ENCODE measurements around the gene MPP3. TPM values are rescaled to one million over a fixed set of nuclear protein-coding genes. Genes with fewer than 3 reads are reported as not detected.
A peak's percentile ranks its signal among the peaks of the same experiment; 100 is the strongest.
"Not testable (repeated sequence)": the region's sequence is repeated elsewhere in the genome, so short reads cannot be mapped to it uniquely, and the experiment has no call there.

MPP3 gene, protein sequence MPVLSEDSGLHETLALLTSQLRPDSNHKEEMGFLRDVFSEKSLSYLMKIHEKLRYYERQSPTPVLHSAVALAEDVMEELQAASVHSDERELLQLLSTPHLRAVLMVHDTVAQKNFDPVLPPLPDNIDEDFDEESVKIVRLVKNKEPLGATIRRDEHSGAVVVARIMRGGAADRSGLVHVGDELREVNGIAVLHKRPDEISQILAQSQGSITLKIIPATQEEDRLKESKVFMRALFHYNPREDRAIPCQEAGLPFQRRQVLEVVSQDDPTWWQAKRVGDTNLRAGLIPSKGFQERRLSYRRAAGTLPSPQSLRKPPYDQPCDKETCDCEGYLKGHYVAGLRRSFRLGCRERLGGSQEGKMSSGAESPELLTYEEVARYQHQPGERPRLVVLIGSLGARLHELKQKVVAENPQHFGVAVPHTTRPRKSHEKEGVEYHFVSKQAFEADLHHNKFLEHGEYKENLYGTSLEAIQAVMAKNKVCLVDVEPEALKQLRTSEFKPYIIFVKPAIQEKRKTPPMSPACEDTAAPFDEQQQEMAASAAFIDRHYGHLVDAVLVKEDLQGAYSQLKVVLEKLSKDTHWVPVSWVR
- polyA plus RNA-seq (2013, experiment 1 of 2; ENCODE audit: insufficient read length), result 5.3 TPM
- polyA plus RNA-seq (2013, experiment 2 of 2; ENCODE audit: insufficient read length), result 5.3 TPM

DNA sequence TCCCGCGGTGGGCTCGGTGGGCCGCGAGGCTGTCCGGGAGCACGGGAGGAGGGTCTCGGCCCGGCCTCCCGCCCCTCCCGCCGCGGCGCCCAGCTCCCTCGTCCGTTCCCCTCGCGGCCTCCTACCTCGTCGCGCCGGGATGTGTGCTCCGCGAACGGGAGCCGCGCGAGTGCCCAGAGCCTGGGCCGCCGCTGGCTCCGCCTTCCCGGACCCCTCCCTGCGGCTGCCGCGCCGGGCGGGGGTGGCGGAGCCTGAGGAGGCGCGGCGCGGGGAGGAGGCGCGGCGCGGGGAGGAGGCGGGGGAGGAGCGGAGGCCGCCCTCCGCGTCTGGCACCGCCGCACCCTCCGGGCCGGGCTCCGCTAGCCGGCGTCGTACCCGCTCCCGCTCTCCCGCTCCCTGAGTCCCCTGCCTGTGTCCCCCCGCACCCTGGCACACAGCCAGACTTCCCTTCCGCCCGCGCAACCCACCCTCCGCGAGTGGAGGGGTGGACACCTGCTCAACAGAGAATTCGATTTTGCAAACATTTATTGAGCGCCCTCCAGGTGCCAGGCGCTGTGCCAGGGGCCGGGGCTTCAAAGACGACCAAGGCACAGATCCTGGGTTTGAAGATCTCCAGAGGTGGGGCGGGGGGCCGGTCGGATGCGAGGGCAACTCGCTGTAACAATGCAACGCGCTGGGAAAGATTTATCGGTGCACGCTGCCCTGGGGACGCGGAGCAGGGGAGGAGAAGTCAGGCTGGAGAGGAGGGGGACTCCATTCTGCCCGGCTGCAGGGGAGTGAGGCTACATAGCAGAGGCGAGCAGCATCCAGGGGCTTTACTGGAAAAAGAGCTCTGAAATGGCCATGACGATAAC is at the start of gene MPP3:
TSS of gene MPP3 (minus strand) at position 171 of the 854 bp plus-strand sequence. CDS start 1,240 bp downstream, outside the sequence.
- DNase-seq, result peak; percentile 78

DNA sequence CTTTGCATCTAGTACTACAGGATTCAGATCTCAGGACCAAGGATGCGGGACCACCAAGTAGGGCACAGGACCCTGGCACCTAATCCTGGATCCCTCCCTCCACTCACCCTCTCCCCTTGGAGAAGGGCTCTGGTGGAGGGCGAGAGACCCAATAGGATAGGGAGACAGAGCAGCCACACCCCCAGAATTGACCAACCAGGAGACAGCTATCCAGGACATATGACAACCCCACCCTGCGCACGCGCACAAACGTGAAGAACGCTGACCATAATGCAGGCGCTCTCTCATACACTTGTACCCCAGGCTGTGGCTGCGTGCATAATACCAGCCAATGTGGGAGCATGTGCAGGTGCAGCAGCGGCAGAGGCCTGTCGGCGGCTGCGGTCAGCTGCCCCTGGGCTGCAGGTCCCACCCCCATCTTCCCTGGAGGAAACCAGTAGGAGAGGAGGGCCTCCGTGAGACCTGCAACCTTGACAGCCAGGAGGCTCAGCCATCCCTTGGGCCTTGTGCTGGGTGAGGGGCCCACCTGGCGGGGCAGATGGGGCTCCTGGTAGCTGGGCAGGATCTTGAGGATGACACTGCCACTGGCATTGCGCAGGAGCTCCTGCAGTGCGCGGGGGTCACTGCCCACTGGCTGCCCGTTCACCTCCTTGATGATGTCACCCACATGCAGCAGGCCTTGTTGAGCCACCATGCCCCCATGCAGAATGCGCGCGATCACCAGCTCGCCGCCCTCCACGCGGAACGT is 49.0 kb upstream of the MPP3 start:
- DNase-seq, result no peak

DNA sequence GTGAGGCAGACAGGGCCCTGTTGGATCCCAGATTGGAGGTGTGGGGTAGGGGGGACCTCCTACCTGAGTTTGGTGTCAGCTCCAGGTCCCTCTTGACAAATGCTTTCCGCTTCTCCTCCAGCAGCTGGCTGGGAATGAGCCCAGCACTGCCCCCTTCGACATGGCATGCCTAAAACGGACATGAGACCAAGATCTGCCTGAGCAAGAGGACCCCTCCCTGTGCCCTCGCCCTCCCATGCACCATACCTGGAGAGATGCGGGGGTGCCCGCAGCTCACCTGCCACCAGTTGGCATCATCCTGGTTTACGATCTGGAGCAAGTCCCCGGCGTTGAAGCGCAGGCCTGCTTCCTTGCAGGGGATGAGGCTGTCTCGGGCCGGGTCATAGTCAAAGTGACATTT is 48.2 kb upstream of the MPP3 start:
- no peak for DNase-seq

DNA sequence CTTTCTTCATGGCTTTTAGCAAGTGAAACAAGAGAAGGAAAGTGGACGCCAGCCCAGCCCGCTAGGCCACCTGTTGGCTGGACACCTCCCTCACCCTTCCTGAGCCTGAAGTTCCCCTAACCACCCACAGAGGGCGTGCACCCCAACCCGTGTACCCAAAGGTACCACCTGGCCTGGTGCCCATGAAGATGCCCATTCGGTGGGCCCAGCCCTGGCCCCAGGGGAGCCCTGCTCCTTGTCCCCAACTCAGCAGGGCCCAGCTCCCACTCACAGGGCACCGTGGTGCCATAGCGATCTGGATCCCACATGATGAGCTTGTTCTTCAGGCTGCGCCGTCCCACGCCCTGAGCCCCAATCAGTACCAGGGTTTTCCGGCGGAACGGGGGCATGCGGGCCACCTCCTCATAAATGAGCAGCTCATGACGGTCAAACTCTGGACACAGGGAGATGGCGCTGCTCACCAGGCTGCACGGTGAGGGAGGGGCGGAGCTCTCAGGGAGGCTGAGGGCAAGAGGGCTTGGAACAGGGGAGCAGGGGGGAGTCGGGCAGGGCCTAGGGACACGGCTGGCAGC is 47.6 kb upstream of the MPP3 start:
- DNase-seq, result peak; percentile 15

DNA sequence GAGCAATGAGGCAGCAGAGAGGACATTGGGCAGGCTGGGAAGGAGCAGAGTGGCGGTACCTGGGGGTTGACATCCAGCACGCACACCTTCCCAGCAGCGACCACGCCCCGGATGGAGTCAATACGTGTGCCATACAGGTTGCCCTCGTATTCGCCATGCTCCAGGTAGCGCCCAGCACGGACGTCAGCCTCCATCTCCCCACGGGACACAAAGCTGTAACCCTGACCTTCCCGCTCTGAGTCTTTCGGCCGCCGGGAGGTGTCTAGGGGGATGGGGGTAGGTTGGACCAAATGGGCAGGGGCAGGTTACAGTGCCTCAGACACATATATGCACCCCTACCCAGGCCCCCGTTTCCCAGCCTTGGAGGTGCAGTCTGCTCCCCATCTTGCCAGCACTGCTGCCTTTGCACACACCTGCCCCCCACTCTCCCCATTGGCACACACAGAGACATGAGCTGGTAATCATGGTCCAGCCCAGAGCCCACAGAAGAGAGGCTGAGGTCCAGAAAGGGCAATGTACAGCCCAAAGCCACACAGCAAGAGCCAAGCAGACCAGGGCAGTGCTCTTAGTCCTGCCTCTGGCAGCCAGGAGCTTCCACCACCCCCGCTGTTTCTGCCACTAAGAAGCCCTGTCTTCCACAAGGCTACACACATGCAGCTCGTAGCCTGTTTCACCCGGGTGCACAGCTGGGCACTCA is 46.9 kb upstream of the MPP3 start:
- DNase-seq, result no peak

DNA sequence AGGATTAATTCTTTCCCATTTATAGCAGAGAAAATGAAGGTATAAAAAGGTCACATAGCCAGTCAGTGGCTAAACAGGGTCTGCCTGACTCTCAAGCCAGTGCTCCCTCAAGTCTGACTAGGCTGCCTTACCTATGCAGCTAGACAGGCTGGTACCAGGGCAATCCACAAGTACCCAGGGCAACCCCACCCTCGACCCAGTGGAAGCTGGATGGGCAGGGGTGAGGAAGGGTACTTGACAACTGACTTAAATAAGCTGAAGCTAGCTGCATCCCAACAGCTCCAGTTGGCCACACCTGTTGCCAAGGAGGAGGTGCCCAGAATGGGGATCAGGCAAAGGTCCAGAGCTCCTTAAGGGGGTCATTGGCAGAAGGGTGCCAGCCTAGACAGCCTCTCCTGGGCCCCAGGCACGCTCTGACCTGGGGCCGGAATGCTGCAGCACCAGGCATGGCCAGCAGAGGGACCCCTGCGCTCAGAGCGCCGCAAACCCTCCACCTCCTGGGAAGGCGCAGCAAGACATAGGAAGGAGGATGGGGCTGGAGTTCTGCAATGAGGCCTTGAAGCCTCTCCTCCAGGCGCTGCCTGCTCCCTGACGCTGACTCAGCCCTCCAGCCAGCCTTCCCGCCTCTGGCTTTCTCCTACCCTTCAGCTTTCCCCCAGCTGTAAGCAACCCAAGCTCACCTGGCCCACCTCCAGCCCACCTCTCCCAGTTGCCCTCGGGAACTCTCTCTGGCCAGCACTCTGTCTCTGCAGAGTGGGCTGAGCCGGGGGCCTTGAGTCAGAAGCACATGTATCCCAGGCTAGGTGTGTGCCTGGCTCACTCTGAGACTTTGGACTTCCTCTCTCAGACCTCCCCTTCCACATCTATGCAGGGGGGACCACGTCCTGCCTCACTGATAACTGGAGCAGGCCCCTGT is 45.6 kb upstream of the MPP3 start:
- peak; percentile 90 for DNase-seq

DNA sequence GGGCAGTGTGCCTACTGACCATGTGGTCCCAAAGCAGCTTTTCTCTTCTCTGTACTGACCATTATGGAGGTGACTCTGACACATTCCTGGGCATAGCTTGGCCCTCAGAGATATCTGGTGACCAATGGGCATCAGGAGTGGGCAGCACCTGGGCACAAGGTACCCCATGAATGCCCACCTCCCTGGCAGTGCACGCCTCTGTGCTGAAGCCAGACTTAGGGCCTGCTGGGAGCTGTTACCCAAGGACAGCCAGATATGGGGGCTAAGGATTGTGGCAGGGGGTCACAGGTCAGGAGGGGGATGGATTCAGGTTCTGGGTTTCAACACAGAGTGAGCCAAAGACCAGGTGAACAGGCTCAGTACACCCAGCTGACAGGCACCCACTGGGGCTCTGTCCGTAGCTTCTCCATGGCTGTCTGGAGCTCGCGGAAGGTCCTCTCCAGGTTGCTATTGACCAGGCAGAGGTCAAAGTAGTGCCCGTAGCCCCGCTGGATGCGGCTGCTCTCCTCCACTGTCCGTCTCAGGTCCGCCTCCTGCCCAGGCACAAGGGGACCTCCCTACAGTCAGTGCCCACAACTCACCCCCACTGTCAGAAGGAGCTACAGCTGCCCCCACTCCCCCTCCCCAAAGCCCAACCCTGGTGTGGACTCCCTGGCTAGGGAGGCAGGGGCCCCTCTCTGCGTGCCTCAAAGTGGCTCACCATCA is 44.7 kb upstream of the MPP3 start:
- no peak for DNase-seq

DNA sequence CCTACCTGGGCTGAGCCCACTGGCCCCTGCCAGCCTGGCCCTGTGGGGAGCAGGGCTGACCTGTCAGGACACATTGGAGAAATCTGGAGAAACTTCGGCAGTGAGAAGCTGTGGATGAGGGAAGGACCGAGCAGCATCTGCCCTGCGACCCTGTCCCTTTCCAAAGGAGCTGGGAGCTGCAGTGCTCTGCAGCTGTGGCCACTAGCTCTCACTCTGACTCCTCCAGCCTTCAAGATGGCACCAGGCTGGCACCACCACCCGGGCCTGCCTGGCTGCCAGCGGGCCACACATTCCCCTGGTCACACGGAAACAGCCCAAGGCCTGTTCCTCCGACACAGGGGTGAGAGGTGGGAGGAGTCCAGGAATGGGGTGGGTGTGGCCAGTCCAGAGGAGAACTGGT is 44.1 kb upstream of the MPP3 start:
- DNase-seq, result no peak

DNA sequence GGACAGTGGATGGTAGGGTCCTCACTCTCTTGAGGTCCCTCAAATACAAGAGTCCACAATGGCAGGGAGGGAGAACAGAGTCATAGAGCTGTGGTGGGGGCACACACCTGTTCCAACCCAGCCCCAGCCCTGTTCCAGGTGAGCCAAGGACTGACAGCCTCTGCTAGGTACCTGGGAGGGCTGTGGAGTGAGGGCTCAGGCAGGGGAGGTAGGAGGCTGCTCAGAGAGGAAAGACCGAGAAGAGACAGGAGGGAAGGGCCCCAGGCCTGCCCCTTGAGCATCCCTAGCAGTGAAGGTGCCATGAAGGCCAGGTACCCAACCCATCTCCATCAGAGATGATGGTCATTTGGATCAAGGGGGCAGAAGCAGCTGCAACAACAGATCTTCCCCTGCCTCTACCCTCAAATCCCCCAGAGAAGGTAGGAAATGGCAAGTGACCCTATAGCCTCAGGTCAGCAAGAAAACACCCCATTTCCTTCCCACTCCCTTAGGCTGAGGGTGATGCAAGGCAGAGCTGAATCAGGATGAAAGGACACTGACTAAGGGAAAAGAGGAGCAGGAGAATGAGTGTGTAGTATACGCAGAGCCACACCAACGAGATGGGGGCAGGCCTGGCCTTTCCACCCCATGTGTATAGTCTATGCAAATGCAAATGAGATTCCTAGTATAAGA is 42.7 kb upstream of the MPP3 start:
- DNase-seq, result no peak

DNA sequence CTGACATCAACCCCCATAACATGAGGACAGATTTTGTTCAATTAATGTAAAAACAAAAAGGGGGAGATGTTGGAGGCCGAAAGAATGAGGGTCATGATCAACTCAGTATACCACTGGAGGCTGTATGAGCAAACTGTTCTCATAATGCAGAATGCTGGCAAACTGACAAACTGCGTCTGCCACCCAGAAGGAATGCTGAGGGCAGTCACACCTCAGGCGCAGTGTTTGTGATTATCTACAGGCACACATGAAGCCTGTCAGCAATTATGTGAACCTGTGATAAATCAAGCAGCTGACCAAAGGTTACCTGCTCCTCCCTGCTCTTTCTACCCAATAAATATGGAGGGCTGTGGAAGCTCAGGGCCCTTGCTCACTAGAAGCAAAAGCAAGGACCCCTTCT is 41.3 kb upstream of the MPP3 start:
- DNase-seq, result no peak

DNA sequence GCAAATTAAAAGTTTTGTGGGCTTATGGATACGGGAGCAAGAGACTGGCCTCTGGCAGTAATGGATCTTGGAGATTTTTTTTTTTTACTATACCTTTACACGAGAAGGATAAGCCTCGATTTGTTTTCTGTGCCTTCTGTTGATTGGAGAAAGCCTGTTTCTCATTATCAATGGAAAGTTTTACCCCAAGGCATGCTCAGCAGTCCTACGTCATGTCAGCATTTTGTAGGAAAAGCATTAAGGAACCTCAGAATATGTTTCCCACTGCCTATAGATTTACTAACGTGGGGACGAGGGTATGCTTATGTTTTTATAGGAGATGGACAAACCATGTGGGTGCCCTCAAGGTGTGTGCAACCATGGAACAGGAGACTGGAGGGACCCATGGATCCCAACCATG is 40.9 kb upstream of the MPP3 start:
- DNase-seq, result no peak

DNA sequence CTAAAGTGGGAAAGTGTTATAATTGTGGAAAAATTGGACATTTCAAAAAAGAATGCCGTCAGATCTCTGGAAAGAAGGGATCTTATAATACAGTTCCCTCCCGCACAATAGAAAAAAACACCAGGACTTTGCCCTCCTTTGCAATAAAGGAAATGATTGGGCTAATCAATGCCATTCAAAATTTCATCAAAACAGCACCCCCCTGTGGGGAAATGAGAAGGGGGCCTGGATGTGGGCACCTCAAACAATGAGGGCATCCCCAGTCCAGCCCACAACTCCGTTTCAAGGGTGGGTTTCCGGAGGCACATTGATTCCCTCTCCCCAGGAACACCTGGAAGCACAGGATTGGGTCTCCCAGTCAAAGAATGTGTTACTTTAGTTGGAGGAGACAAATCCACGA is 40.1 kb upstream of the MPP3 start:
- DNase-seq, result no peak

DNA sequence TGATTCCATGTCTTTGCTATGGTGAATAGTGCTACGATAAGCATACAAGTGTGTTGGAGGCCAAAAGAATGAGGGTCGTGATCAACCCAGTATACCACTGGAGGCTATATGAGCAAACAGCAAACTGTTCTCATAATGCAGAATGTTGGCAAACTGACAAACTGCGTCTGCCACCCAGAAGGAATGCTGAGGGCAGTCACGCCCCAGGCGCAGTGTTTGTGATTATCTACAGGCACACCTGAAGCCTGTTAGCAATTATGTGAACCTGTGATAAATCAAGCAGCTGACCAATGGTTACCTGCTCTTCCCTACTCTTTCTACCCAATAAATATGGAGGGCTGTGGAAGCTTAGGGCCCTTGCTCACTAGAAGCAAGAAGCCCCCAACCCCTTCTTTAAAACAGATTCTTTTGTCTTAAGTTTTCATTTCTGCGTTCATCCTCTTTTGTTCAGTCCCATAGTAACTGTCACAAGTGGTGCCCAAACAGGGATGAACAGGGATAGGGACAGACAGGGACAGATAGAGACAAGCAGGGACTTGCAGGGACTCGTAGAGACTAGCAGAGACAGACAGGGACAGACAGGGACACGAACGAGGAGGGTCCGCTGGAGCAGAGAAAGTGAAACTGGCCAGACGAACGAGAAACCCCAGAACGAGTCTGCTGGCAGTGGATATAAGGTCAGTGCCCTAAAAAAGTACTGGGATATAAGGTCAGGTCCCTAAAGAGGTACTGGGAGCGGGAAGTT is 39.2 kb upstream of the MPP3 start:
- DNase-seq, result no peak

DNA sequence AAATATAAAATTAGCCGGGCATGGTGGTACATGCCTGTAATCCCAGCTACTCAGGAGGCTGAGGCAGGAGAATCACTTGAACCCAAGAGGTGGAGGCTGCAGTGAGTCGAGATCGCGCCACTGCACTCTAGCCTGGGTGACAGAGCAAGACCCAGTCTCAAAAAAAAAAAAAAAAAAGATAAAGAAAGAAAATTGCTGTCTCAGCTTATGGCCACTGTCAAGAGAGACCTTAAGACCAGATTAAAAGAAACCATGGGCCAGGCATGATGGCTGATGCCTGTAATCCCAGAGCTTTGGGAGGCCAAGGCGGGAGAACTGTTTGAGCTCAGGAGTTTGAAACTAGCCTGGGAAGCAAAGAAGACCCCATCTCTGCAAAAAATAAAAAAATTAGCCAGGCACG is 36.1 kb upstream of the MPP3 start:
- DNase-seq, result not testable (repeated sequence)

DNA sequence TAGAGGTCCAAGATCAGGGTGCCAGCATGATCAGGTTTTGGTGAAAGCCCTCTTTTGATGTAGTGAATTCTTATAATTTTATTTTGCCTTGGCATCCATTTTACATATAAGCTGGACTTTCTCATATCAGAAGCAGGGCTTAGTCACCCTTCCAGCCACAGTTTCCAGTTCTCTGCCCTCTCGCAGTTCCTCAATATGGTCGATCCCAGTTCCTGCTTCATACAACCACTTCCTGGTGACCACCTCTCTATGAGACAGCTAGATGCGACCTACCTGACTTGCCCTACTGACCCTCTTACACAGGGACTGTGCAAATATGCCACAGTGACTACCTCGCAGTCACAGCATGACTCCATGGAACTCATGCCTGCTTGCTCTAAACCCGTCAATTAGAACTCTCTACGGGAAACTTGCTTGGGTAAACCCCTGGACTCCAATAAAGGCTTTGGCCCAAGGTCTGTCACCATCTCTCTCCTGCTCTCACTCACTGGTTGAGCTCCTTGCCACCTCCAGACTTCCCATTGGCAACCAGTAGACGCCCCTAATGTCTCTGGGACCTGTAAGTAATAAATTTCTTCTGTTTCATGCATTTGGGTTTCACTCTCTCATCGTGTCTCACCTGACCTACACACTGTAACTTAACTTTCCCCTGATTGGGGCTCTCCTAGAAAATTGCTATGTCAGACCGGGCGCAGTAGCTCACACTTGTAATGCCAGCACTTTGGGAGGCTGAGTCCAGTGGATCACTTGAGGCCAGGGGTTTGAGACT is 35.5 kb upstream of the MPP3 start:
- no peak for DNase-seq

DNA sequence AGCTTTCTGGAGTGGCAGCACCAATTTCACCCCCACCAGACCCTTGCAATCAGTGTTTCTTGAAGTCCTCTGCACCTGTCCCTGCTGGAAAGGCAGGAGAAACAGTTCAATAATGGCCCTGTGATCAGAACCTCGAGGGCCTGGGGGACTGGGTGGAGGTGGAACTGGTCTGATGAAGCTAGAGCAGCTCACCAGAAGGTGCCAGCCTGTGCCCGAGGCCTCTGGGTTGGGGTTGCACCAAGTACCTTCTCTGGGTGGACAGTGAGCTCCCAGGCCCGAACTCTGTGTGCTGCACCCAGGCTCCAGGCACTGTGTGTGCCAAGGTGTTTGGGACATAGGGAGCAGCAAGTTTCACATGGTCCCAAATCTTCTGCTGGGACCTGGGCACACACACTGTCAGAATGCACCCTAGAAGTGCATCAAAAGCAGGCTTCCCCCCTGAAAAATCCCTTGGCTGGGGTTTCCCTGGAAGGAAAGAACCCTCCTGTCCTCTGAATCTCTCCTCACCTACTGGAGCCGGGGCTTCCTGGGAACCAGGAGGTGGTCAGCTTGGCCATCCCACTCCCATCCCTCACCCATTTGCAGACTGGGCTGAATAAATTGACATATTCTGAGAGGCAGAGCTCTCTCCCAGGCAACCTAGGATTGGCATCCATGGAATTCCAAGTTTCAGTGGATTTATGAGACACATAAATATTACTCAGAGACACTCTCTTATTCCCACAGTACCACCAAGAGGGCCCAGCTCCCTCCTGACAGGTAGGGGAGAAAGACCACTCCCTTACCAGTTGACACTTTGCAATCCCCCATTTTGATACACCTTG is 31.4 kb upstream of the MPP3 start:
- DNase-seq, result no peak

DNA sequence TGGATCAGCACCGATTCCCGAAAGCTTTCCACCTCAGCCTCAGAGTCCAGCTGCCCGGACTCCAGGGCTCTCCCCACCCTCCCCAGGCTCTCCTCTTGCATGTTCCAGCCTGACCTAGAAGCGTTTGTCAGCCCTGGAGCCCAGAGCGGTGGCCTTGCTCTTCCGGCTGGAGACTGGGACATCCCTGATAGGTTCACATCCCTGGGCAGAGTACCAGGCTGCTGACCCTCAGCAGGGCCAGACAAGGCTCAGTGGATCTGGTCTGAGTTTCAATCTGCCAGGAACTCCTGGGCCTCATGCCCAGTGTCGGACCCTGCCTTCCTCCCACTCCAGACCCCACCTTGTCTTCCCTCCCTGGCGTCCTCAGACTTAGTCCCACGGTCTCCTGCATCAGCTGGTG is 29.0 kb upstream of the MPP3 start:
- no peak for DNase-seq

Measured in fibroblast of skin of scalp (primary cell).